ENCODE results near the gene DEAF1.

- TF ChIP-seq CTCF (conservative IDR thresholded peaks at IDR 0.05 in 1 of 2, IDR thresholded peaks at IDR 0.05 in 1 of 2; ENCODE audit: low read depth in 1 of 2, low read length in 2 of 2) = no peak
- no peak for TF ChIP-seq EZH2 (IDR thresholded peaks at IDR 0.05; ENCODE audit: low read length, missing control alignments)
Measured at GRCh38 chr11:720642-721246, 25.7 kb upstream of the DEAF1 start.

Data from fibroblast of lung (primary cell).